CD4-positive, alpha-beta T cell treated with Interleukin-10 for 1 hour (primary cell): Measurements from ENCODE around the gene NPRL2.

Source experiments
- DNase-seq: peaks from one replicate; pipeline ENCODE4 v3.0.0-alpha.2; 2020

Gene NPRL2

GRCh38 chr3:50303013-50303815 lies 47.4 kb downstream of the NPRL2 start, which contains the start of gene HYAL1:
HYAL1 (minus strand) TSS chr3:50303574; CDS start chr3:50302956, 618 bp downstream.
- no peak for DNase-seq

GRCh38 chr3:50302095-50303012 lies 48.2 kb downstream of the NPRL2 start:
- DNase-seq: no peak

- no peak for DNase-seq
Measured at GRCh38 chr3:50300681-50301254, 49.8 kb downstream of the NPRL2 start.

- no peak for DNase-seq
Measured at GRCh38 chr3:50299929-50300680, 50.5 kb downstream of the NPRL2 start.

GRCh38 chr3:50299638-50299928 lies 51.0 kb downstream of the NPRL2 start:
- DNase-seq: no peak

GRCh38 chr3:50298836-50299637 lies 51.5 kb downstream of the NPRL2 start, which contains the start of the genes HYAL3 and NAA80:
HYAL3 (minus strand) TSS chr3:50299405; CDS start chr3:50295602, 3,803 bp downstream.
NAA80 (minus strand) TSS chr3:50299405; CDS start chr3:50297463, 1,942 bp downstream.
- DNase-seq: peak; percentile 100

- no peak for DNase-seq
Measured at GRCh38 chr3:50297896-50298725, 52.5 kb downstream of the NPRL2 start.

GRCh38 chr3:50297384-50297775 lies 53.2 kb downstream of the NPRL2 start:
- no peak for DNase-seq
